ENCODE measurements around the gene CCAR1.
A peak's percentile ranks its signal among the peaks of the same experiment; 100 is the strongest.
"Not testable (repeated sequence)": the region's sequence is repeated elsewhere in the genome, so short reads cannot be mapped to it uniquely, and the experiment has no call there.

Gene CCAR1, protein sequence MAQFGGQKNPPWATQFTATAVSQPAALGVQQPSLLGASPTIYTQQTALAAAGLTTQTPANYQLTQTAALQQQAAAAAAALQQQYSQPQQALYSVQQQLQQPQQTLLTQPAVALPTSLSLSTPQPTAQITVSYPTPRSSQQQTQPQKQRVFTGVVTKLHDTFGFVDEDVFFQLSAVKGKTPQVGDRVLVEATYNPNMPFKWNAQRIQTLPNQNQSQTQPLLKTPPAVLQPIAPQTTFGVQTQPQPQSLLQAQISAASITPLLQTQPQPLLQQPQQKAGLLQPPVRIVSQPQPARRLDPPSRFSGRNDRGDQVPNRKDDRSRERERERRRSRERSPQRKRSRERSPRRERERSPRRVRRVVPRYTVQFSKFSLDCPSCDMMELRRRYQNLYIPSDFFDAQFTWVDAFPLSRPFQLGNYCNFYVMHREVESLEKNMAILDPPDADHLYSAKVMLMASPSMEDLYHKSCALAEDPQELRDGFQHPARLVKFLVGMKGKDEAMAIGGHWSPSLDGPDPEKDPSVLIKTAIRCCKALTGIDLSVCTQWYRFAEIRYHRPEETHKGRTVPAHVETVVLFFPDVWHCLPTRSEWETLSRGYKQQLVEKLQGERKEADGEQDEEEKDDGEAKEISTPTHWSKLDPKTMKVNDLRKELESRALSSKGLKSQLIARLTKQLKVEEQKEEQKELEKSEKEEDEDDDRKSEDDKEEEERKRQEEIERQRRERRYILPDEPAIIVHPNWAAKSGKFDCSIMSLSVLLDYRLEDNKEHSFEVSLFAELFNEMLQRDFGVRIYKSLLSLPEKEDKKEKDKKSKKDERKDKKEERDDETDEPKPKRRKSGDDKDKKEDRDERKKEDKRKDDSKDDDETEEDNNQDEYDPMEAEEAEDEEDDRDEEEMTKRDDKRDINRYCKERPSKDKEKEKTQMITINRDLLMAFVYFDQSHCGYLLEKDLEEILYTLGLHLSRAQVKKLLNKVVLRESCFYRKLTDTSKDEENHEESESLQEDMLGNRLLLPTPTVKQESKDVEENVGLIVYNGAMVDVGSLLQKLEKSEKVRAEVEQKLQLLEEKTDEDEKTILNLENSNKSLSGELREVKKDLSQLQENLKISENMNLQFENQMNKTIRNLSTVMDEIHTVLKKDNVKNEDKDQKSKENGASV

DNA sequence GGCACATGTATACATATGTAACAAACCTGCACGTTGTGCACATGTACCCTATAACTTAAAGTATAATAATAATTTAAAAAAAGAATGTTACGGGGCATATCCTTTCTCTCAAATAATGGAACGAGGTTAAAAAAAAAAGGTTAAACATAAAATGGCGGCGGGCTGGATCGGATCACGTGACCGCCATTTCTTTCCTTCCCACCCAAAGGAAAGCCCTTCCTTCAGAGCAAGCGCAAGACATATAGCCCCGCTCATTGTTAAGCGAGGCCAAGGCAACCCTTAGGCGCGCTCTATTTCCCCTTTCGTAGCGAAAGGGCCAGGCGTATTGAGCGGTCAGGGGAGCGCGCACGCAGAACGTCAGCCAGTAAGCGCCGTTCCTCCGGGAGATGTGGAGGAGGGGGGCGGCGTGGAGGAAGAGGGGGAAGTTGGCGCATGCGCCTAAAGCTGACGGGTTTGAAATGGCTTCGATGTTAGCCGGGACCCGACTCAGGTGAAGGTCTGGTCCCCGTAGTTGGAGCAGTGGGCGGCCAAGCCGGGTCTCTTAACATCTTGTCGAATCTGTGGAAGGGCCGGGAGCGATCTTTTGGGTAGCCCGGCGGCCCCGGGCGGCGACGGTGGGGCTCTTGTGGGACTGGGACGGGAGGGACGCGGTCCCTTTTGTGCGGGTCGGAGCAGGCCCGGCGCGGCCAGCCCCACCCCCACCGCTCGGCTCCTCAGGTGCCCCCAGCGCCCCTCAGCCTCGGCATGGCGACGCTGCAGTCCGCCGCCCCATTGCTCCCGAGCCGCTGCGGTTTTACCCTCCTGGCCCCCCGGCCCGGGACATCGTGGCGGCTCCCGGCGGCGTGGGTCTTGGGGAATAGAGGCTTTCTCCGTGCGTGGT, at the start of gene CCAR1:
Gene CCAR1 (plus strand): TSS at position 447 of the 880 bp plus-strand sequence. CDS start 1,266 bp downstream, outside the sequence.
- DNase-seq = peak; percentile 100

DNA sequence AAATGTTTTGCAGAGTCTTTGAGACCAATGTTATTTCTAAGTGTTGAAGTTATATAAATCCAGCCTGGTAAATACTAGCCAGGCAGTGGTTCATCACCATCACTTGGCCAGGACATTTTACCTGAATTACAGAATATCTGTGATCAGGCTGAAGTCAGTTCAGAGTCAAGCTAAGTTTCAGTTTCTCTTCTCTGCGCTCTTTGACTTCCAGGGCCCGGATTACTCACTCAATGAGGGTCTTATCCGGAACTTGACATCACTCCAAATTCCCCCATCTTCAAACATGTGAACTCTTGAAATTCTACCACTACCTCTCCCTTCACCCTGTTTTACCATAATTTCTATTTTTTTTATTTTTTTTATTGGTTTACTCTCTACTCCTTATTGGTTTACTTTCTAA, 36.6 kb upstream of the CCAR1 start:
- DNase-seq = no peak

DNA sequence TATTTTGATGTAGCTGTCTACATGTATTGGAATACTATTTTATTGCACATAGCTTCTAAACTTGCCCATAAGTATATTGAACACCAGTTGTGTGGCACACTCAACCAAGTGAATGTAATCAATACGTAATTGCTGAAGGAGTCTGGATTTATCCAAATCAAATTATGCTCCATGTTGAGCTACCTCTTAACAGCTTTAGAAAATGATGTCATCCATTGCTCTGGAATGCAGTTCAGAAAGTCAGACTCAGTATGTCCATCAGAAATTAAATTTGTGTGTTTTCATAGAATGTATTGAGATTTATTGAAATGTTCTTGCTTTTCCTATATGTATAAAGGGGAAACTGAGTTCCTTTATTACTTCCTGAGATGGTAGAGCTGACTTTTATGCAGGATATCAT, 25.0 kb upstream of the CCAR1 start:
- DNase-seq = no peak

DNA sequence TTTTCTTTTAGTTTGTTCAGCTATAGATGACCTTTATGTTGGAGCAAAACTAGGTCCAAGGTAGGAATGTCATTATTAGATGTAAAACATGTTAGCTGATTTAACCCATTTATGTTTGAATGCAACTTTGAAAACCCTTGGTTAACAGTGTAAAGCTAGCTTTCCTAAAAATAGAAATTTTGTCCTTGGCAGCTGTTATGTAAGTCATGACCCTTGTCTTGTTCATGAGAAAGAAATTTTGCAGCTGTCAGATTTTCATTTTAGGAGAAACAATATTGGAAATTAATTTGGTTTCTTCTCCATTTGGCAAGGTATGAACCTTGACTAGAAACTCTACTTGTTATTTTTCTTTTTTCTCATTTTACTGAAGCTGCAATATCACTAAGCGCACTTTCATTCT, 23.9 kb upstream of the CCAR1 start:
- DNase-seq = no peak

DNA sequence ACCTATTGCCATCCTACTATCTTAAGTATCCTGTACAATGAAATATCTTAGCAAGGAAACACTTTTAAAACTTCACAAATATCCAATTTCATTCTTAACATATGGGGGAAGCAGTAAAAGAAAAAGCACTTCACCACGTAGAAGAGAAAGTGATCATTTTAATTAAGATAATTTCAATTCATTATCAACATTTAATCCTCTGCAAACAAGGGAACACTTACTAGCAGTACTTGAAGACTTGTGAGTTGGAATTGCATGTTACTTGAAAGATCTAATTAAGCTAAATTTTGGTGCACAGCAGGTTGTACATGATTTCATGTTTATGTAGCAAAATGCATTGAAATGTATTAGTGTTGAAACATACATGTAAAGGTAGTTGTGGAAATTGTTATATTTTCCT, 20.8 kb upstream of the CCAR1 start:
- DNase-seq = no peak

DNA sequence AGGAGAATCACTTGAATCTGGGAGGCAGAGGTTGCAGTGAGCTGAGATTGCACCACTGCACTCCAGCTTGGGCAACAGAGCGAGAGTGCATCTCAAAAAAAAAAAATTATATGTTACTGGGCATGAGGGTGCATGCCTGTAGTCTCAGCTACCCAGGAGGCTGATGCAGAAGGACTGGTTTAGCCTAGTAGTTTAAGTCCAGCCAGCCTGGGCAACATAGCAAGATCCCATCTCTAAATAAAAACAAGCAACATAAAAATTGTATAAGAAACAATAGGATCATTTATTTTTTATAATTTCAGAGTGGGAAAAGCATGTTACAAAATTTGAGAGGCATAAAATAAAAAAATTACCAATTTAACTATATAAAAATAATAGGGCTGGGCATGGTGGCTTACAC, 15.5 kb upstream of the CCAR1 start:
- DNase-seq = no peak

DNA sequence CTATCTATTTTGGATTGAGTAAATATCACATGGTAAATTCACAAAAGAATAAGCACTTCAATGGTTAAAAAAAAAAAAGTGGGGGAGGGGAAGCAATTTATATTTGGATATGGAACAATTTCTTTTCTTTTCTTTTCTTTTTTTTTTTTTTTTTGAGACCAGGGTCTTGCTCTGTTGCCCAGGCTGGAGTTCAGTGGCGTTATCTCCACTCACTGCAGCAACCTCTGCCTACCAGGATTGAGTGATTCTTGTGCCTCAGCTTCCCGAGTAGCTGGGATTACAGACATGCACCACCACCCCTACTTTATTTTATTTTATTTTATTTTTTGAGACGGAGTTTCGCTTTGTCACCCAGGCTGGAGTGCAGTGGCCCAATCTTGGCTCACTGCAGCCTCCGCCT, 12.1 kb upstream of the CCAR1 start:
- DNase-seq = not testable (repeated sequence)

DNA sequence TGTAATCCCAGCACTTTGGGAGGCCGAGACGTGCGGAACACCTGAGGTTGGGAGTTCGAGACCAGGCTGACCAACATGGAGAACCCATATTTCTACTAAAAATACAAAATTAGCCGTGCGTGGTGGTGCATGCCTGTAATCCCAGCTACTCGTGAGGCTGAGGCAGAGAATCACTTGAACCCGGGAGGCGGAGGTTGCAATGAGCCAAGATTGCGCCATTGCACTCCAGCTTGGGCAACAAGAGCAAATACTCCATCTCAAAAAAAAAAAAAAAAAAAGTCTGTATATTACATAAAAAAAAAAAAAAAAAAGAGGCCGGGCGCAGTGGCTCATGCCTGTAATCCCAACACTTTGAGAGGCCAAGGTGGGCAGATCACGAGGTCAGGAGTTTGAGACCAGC, 8.0 kb upstream of the CCAR1 start:
- DNase-seq = not testable (repeated sequence)

DNA sequence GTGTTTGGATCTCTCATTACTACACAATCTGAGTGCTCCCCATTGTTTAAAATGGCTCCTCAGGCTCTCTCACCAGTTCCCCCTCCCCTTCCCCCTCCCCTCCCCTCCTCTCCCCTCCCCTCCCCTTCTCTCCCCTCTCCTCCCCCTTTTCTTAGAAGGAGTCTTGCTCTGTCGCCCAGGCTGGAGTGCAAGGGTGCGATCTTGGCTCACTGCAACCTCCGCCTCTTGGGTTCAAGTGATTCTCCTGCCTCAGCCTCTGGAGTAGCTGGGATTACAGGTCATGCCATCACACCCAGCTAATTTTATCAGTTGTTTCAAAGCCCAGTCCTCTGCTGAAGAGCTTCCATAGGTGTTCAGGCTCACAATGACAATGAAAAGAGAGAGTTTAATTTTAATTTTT, 3.6 kb upstream of the CCAR1 start:
- no peak for DNase-seq

DNA sequence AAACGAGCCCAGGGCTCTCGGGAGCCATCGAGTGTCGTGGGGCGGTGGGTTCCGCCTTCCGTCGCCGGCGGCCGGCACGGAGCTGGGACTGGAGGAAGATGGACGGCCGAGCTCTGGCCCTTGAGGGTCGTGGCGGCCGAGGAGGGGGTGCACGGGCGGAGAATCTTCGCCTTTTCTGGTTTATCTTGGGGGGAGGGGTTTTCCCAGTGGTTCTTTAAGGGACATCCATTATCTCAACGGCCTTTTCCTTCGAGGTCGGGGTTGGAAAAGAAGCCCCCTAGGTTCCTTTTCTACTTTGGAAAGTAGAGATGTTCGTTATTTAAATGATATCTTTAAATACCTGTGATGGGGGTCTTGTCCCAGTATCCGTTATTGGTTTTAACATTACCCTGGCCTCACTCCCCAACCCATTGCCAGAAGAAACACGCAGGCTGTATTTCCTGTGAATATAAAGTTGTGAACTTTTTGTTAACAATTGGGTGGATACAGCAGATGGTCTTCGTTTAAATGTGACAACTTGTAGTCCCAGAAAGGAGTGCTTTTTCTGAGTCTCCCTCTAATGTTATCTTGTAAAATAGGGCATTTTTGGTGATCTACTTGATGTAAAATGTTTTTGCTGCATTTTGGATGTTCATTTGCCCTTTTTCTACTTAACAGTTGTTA, 765 bp downstream of the CCAR1 start:
- peak; percentile 12 for DNase-seq

DNA sequence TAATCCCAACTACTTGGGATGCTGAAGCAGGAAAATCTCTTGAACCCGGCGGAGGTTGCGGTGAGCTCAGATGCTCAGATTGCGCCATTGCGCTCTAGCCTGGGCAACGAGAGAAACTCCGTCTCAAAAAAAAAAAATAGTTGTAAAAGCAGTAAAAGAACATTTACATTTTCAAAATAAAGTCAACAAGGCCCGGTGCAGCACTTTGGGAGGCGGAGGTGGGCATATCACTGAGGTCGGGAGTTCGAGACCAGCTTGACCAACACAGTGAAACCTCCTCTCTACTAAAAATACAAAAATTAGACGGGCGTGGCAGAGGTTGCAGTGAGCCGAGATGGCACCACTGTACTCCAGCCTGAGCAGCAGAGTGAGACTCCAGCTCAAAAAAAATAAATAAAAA, 4.0 kb downstream of the CCAR1 start:
- no peak for DNase-seq

DNA sequence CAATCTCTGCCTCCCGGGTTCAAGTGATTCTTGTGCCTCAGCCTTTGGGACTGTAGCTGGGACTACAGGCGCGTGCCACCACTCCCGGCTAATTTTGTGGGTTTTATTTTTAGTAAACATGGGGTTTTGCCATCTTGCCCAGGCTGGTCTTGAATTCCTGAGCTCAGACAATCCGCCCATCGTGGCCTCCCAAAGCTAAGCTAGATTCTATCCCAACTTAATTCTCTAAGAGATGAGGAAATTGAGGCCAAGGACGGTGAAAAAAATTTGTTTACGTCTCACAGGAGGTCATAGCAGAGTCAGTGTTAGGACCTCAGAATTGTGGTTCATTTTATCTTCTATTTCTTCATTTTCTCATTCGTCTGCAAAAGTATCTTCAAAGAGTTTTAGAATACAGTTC, 6.1 kb downstream of the CCAR1 start:
- no peak for DNase-seq

DNA sequence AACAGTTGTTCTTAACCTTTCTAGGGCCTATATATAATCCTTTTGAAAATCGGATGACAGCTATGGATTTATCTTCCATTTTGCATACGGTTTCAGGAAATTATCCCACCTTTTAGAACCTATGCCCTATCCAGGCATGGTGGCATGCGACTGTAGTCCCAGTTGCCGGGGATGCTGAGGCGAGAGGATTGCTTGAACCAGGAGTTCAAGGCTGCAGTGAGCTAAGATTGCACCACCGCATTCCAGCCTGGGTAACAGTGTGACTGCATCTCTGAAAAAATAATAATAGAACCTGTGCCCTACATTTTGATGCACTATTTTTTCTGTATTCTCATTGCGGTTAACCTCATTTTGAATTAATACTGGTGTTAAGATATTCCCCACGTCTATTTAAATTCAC, 11.6 kb downstream of the CCAR1 start:
- DNase-seq = no peak

DNA sequence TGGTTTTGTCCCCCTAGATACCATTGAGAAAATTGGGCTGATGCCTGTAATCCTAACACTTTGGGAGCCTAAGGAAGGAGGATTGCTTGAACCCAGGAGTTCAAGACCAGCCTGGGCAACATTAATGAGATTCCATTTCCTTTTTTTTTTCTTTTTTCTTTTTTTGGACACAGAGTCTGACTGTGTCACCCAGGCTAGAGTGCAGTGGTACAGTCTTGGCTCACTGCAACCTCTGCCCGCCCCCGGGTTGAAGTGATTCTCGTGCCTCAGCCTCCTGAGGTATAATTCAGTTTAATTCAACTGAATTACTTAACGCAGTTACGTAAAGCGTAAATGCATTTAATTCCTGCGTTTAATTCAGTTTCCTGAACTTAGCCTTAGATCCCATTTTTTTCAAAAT, 13.3 kb downstream of the CCAR1 start:
- no peak for DNase-seq

DNA sequence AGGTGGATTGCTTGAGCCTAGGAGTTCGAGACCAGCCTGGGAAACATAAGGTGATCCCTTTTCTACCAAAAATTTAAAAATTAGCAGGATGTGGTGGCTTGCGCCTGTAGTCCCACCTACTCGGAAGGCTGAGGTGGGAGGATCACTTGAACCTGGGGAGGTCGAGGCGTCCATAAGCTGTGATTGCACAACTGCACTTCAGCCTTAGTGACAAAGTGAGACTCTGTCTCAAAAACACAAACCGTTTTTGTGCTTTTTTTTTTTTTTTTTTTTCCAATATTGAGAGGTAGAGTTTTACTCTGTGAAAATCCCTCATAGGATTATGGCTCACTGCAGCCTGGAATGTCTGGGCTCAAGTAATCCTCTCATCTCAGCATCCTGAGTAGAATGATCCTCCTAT, 14.1 kb downstream of the CCAR1 start:
- no peak for DNase-seq

DNA sequence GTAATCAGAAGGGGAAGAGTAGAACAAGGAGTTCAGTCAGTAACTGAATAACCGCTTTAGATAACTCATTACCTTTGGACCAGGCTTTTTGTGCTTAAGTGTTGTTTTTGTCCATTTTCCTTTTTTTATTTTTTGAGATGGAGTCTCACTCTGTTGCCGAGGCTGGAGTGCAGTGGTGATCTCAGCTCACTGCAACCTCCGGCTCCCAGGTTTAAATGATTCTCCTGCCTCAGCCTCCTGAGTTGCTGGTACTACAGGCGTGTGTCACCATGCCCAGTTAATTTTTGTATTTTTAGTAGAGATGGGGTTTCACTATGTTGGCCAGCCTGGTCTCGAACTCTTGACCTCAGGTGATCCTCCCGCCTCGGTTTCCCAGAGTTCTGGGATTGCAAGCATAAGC, 14.7 kb downstream of the CCAR1 start:
- not testable (repeated sequence) for DNase-seq

DNA sequence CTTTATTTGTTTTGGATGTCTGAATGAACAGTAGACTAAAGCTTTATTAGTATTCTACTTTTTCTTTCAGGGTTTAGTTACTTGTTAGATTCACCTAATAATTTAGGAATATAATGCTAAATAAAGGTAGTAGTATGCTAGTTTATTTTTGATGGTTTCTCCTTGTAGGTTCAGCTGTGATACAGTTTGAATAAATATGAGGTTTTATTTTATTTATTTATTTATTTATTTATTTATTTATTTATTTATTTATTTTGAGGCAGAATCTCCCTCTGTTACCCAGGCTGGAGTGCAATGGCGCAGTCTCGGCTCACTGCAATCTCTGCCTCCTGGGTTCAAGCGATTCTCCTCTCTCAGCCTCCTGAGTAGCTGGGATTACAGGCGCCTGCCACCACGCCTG, 19.6 kb downstream of the CCAR1 start:
- DNase-seq = not testable (repeated sequence)

DNA sequence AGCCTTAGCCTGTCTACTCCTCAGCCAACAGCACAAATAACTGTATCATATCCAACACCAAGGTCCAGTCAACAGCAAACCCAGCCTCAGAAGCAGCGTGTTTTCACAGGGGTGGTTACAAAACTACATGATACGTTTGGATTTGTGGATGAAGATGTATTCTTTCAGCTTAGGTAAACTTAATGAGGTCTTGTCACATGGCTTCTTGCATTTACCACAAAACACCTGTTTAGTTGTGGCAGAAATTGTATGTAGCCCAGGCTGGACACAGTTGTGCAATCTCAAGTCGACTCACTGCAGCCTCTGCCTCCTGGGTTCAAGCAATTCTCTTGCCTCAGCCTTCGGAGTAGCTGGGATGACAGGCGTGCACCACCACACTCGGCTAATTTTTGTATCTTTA, 21.4 kb downstream of the CCAR1 start:
- no peak for DNase-seq

DNA sequence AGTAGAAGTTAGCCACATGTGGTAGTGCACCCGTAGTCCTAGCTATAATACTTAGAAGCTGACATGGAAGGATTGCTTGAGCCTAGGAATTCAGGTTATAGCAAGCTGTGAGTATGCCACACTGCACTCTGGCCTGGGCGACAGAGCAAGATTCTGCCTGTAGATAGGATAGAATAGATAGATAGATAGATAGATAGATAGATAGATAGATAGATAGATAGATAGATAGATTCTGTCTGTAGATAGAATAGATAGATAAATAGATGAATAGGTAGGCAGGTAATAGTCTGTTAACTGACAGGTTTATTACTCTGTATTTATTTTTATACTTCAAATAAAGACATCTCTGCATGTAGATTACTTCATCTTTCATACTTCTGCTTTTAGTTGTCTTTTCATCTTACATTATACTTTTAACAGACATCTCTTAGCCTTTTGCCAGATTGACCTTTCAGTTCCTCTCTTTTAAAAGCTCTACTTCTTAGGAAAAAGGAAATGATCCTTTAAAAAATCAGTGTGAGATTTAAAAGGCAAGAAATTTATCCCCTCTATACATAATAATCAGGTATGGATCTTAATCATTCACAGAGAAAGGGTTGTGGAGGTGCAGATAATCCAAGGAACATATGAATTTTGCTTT, 31.8 kb downstream of the CCAR1 start:
- DNase-seq = no peak

DNA sequence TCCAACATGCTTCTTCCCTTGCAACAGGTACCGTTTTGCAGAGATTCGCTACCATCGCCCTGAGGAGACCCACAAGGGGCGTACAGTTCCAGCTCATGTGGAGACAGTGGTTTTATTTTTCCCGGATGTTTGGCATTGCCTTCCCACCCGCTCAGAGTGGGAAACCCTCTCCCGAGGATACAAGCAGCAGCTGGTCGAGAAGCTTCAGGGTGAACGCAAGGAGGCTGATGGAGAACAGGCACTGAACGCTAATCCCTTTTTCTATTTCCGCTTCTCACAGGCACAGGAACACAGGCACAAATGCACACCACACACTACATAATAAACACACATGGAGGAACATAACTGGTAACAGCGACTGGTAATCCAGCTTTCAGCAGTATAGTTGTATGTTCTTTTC, 35.2 kb downstream of the CCAR1 start:
- no peak for DNase-seq

DNA sequence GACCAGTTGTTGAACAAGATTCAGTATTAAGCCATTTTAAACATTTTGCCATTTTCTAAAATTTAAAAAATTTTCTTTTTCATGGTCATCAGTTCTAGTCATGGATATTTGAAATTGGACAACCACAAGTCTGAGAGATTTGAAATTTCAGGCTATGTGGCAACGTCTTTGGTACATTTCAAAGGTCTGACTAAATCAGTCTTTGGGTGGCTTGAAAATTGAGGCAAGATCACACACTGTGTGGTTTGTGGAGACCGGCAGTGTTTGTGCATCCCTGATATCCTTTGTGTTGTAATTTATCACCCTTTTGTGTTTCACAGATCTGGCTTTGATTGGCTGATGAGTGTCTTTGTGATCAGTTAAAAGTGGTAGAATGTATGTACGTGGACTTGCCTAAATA, 35.7 kb downstream of the CCAR1 start:
- no peak for DNase-seq

All from fibroblast of upper back skin (primary cell).